K562 (cell line): ENCODE measurements around the gene NAXE. TPM values are rescaled to one million over a fixed set of nuclear protein-coding genes. Genes with fewer than 3 reads are reported as not detected.

Experiments used
- ATAC-seq: fragments of 200-7000 bp; cut with Tn5 transposase; 3 replicates; pipeline ENCODE4 v1.9.1; 2020; ENCODE audit warnings: moderate library complexity
- BruUV-seq: library from RNA; stranded (reverse); fragments of 400-500 nt; replicated peaks from 2 replicates; lab custom pipeline; 2021; lab: Mats Ljungman, UMichigan
- CTCF ChIA-PET: fragments of 300-600 bp; formaldehyde crosslinking; extraction: SDS; loops from one replicate; lab custom pipeline; 2021; ENCODE audit warnings: low intra/inter-chr PET ratio; lab: Yijun Ruan, JAX
- POLR2A ChIA-PET: fragments of 300-600, 350-650 bp; sonication (Branson Sonifier 250); formaldehyde crosslinking; extraction: SDS; loops from one replicate; lab custom pipeline; 2021; ENCODE audit warnings: antibody characterized with exemption, inconsistent platforms; lab: Yijun Ruan, JAX
- DNase-seq, 4 experiments: peaks; one replicate each; pipeline versions ENCODE4 v3.0.0 to v3.0.0-alpha.2; 2011 to 2018; ENCODE audit warnings: low spot score in 3 of 4, mixed read lengths in 3 of 4; ENCODE audit errors: extremely low read depth in 1 of 4
- FAIRE-seq: peaks from 2 replicates; lab custom pipeline; 2011; peaks lifted over from hg19 to GRCh38; lab: Jason Lieb, UNC
- H2AFZ ChIP-seq: 2 replicates; pipeline ENCODE4 v1.6.0; 2011; ENCODE audit warnings: low read depth, low read length, control low read depth, inconsistent platforms
- H3K27ac ChIP-seq: fragments of 200-600 bp; 3 replicates; pipeline ENCODE4 v1.8.0; 2011; ENCODE audit warnings: low read depth, mild to moderate bottlenecking, control low read depth, inconsistent platforms, low read length, moderate library complexity, mixed read lengths; ENCODE audit errors: extremely low read depth
- H3K27me3 ChIP-seq, 2 experiments: fragments of 300-600 bp in 1 of 2; 2 replicates in 1 of 2; 3 replicates in 1 of 2; pipeline versions ENCODE4 v1.6.0 to v1.8.0; 2011; ENCODE audit warnings: inconsistent platforms in 2 of 2, low read length in 2 of 2, mild to moderate bottlenecking in 1 of 2, mixed read lengths in 1 of 2, moderate library complexity in 1 of 2; ENCODE audit not compliant: control insufficient read depth in 2 of 2, insufficient read depth in 2 of 2
- H3K36me3 ChIP-seq: fragments of 300-600 bp; 3 replicates; pipeline ENCODE4 v1.8.0; 2011; ENCODE audit warnings: mild to moderate bottlenecking, low read length, inconsistent platforms; ENCODE audit not compliant: control insufficient read depth, insufficient read depth
- H3K4me1 ChIP-seq, 2 experiments: fragments of 200-600 bp in 1 of 2; replicated peaks in 1 of 2; 2 replicates in 1 of 2; 3 replicates in 1 of 2; pipeline versions ENCODE4 v1.5.1 to v1.8.0; 2011; ENCODE audit warnings: inconsistent platforms in 2 of 2, low read length in 2 of 2, mild to moderate bottlenecking in 1 of 2, mixed read lengths in 1 of 2, moderate library complexity in 1 of 2; ENCODE audit not compliant: control insufficient read depth in 2 of 2, insufficient read depth in 2 of 2
- H3K4me2 ChIP-seq: 2 replicates; pipeline ENCODE4 v1.6.1; 2011; ENCODE audit warnings: low read length, control low read depth, inconsistent platforms, mixed read lengths; ENCODE audit not compliant: insufficient read depth
- H3K4me3 ChIP-seq: fragments of 200-600 bp; sonication (generic), shearing (Covaris generic); 2 replicates; pipeline ENCODE4 v1.5.1; 2016; ENCODE audit warnings: control low read depth, inconsistent platforms
- H3K79me2 ChIP-seq: fragments of 200-600 bp; 3 replicates; pipeline ENCODE4 v1.8.0; 2011; ENCODE audit warnings: low read length, inconsistent platforms; ENCODE audit not compliant: control insufficient read depth, insufficient read depth
- H3K9ac ChIP-seq, 2 experiments: 2 replicates each; pipeline versions ENCODE4 v1.6.0 to v1.6.1; 2011; ENCODE audit warnings: low read depth in 2 of 2, low read length in 2 of 2, control low read depth in 1 of 2, inconsistent platforms in 1 of 2, mild to moderate bottlenecking in 1 of 2, mixed read lengths in 1 of 2; ENCODE audit not compliant: insufficient read depth in 1 of 2
- H3K9me1 ChIP-seq: one replicate; pipeline ENCODE4 v1.6.0; 2011; ENCODE audit warnings: inconsistent platforms, mild to moderate bottlenecking, low read length, moderate library complexity; ENCODE audit not compliant: control insufficient read depth, insufficient read depth
- H3K9me3 ChIP-seq: replicated peaks from 2 replicates; pipeline ENCODE4 v1.5.1; 2011; ENCODE audit warnings: low read depth, low read length, inconsistent platforms; ENCODE audit not compliant: control insufficient read depth, insufficient read depth
- H4K20me1 ChIP-seq: replicated peaks from 2 replicates; pipeline ENCODE4 v1.6.1; 2011; ENCODE audit warnings: low read length, inconsistent platforms, mixed read lengths; ENCODE audit not compliant: control insufficient read depth, insufficient read depth
- EP300 ChIP-seq: IDR thresholded peaks from 2 replicates; pipeline ENCODE4 v1.6.1; 2012; ENCODE audit warnings: low read length, improper control_type of control experiment
- HEY1 ChIP-seq: fragments of 250-450 bp; sonication (Bioruptor Pico); IDR thresholded peaks from 2 replicates; pipeline ENCODE4 v1.5.0; 2020; ENCODE audit warnings: mild to moderate bottlenecking, moderate library complexity, borderline replicate concordance
- KLF13 ChIP-seq: fragments of 450-650 bp; IDR thresholded peaks from 2 replicates; pipeline ENCODE4 v1.6.1; 2016; ENCODE audit warnings: missing genetic modification characterization, low read depth, mild to moderate bottlenecking, missing compliant biosample characterization, moderate library complexity, borderline replicate concordance
- ZFP1 ChIP-seq: fragments of 450-650 bp; formaldehyde crosslinking; IDR thresholded peaks from 2 replicates; pipeline ENCODE4 v1.4.0; 2020; ENCODE audit warnings: mild to moderate bottlenecking, mixed read lengths
- ZNF121 ChIP-seq: sonication (generic); formaldehyde crosslinking; conservative IDR thresholded peaks from 2 replicates; pipeline ENCODE4 v1.8.0; 2022; ENCODE audit warnings: missing genetic modification reagents
- ZNF717 ChIP-seq: fragments of 250-450 bp; sonication (Bioruptor Pico); IDR thresholded peaks from 2 replicates; pipeline ENCODE4 v1.5.0; 2021
- WGBS: fragments of 100-300 bp; shearing (Covaris generic); methylation state at CpG from one replicate; pipeline ENCODE4 v1.1.6; 2016; ENCODE audit warnings: low coverage, mixed read lengths; ENCODE audit not compliant: insufficient coverage; ENCODE audit errors: missing lambda C conversion rate; 5-methylcytosine and 5-hydroxymethylcytosine counted together
- in situ Hi-C: fragments of 300-500 bp; cut with MboI; formaldehyde crosslinking; loops from 4 replicates; pipeline ENCODE4 v1.15.0; 2018; ENCODE audit warnings: inconsistent platforms, mixed read lengths
- intact Hi-C: fragments of 100-400 bp; cut with micrococcal nuclease; formaldehyde crosslinking; loops from 2 replicates; pipeline ENCODE4 v1.14.2; 2022
- polyA plus RNA-seq, 8 experiments: library from polyadenylated mRNA; depleted of rRNA in 4 of 8; stranded (reverse) in 5 of 8; unstranded in 3 of 8; fragments of >200 nt; fragmentation: Nextera tagmentation in 2 of 8; fragmentation: Illumina TruSeq in 1 of 8; extraction: Ambion mirVana in 2 of 8; extraction: Trizol in 1 of 8; gene quantifications; 2 replicates each; pipeline versions ENCODE4 v1.2.1 to v1.2.3, GENCODE V29; 2011 to 2014; ENCODE audit warnings: inconsistent platforms in 1 of 8, missing spikeins in 1 of 8
- total RNA-seq, 7 experiments: library from RNA; depleted of rRNA in 6 of 7; stranded (reverse); fragments of >200 nt in 6 of 7; fragmentation: Illumina TruSeq in 2 of 7; extraction: Trizol in 2 of 7; gene quantifications; 2 replicates each; pipeline versions ENCODE4 v1.2.1 to v1.2.3, GENCODE V29; 2011 to 2021; ENCODE audit warnings: low replicate concordance in 1 of 7

Gene NAXE
- total and polyA plus RNA-seq, 9 of the 15 experiments (the other 6 are each of a cell fraction or from before 2014, with no cell fraction given) = 27.3 to 137 (median 90.0) TPM

DNA sequence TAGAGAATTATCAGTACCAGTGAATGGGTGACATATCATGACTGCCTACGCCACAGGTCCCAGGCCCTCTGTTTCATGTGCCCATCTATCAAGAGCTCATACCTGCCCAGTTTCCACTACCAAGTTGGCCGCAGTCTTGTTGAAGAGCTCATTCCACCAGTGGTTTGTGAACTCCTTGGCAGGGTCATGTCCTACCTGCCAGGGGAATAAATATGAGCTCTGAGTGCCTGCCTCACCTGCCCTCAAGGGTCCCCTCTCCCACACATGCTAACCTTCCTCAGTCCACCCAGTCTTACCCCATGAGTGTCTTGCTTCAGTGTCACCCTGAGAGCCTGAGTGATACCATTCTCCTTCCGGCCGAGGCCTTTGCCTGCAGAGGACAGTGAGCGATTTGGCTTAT is 6.5 kb downstream of the NAXE start:
- ATAC-seq = no peak
- 95% methylated on average over 5 of the region's 5 CpGs for WGBS
- 0 out of 4 replicates have a peak overlapping the region, but pooled peaks of 1 of the 2 experiments have one; percentile 66 for H3K9ac ChIP-seq
- H3K79me2 ChIP-seq = peaks cover 48% of the 10 kb centered on the region
- H3K9me1 ChIP-seq = no peaks in the 10 kb centered on the region
- intact Hi-C loops (no loop called here), in situ Hi-C loops (no loop called here)
- H3K4me3 ChIP-seq = no peak overlapping the region
- no peak for FAIRE-seq
- H4K20me1 ChIP-seq = no peaks in the 10 kb centered on the region
- H3K4me1 ChIP-seq = peaks cover 12% of the 10 kb centered on the region in 2 experiments; a peak in 4 of 5 replicates
- no peak overlapping the region; the same call in 2 of the 3 replicates for H3K27ac ChIP-seq
- POLR2A ChIA-PET = interaction anchor here (0.6 to 1.6 kb wide), 5 partner anchors 9 to 208 kb away, joined by 3 to 4 read pairs (median 3); no protein-coding TSS in a partner anchor
- no peak overlapping the region for H2AFZ ChIP-seq
- TF ChIP-seq HEY1 (CRISPR knock-in tag) (no peak), ZFP1 (CRISPR knock-in tag) (no peak), KLF13 (no peak), EP300 (no peak)
- DNase-seq = no peak
- CTCF ChIA-PET = no interaction called here
- no peaks in the 10 kb centered on the region for H3K27me3 ChIP-seq
- no peaks in the 10 kb centered on the region for H3K9me3 ChIP-seq
- H3K4me2 ChIP-seq = no peak overlapping the region
- peaks cover 67% of the 10 kb centered on the region for H3K36me3 ChIP-seq
- BruUV-seq = no TSS peak

DNA sequence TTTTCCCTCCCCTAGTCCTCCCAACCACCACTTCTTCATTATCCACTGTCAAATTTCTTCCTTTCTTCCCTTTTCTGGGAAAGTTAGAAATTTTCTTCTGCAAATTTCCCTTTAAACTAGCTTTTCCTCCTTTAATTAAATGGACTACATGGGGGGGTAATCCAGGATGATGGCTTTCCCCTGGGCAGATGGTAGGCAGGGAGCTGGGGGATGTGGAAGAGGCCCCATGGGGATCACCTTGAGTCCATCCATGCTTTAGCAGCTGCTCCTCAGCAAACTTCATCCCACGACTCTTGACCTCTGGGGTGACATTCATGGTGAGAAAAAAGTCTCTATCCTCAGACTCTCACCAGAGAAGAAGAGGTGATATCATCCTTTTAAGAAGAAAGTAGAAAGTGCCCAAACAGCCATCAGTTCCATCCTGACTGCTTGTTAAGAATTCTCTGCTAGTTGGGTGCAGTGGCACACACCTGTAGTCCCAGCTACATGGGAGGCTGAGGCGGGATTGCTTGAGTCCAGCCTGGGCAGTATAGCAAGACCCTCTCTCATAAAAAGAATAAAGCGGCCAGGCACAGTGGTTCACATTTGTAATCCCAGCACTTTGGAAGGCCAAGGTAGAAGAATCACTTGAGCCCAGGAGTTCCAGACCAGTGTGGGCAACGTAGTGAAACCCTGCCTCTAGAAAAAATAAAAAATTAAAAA is 7.3 kb downstream of the NAXE start:
- no peaks in the 10 kb centered on the region for H3K9me3 ChIP-seq
- ChIA-PET CTCF (no interaction called here), POLR2A (interaction anchor here (1.0 to 3.2 kb wide), 4 partner anchors 8 to 67 kb away, joined by 3 to 16 read pairs (median 4); partner anchors contain the start of gene NAXE)
- no peaks in the 10 kb centered on the region for H3K27me3 ChIP-seq
- no peak for ATAC-seq
- no peaks in the 10 kb centered on the region for H3K9me1 ChIP-seq
- no peaks in the 10 kb centered on the region for H4K20me1 ChIP-seq
- TF ChIP-seq ZNF717 (CRISPR knock-in tag) (no peak), ZNF121 (peak; percentile 64)
- TF ChIP-seq, all 486 proteins: peak for 1
- no peak overlapping the region; a peak in 1 of 4 replicates for H3K9ac ChIP-seq
- H3K4me2 ChIP-seq = no peak overlapping the region
- peaks cover 12% of the 10 kb centered on the region in 2 experiments; a peak in 4 of 5 replicates for H3K4me1 ChIP-seq
- no peak overlapping the region for H3K4me3 ChIP-seq
- DNase-seq (no peak), FAIRE-seq (no peak)
- peaks cover 60% of the 10 kb centered on the region for H3K36me3 ChIP-seq
- H3K27ac ChIP-seq = no peak overlapping the region
- intact Hi-C loops (no loop called here), in situ Hi-C loops (no loop called here)
- H3K79me2 ChIP-seq = peaks cover 46% of the 10 kb centered on the region
- no TSS peak for BruUV-seq
- 86% methylated on average over 4 of the region's 4 CpGs for WGBS
- no peak overlapping the region for H2AFZ ChIP-seq
